PC-3 (cell line): ENCODE measurements around the gene TOR1B. TPM values are rescaled to one million over a fixed set of nuclear protein-coding genes. Genes with fewer than 3 reads are reported as not detected.

Experiments used
- ATAC-seq: fragments of 200-7000 bp; cut with Tn5 transposase; 2 replicates; pipeline ENCODE4 v1.9.1; 2020; ENCODE audit warnings: mild to moderate bottlenecking, moderate library complexity
- BruUV-seq: library from RNA; stranded (reverse); fragments of 400-500 nt; replicated peaks from 2 replicates; lab custom pipeline; 2021; lab: Mats Ljungman, UMichigan
- CTCF ChIA-PET: fragments of 300-600 bp; sonication (Branson Sonifier 250); formaldehyde crosslinking; loops from one replicate; lab custom pipeline; 2022; ENCODE audit warnings: antibody characterized with exemption; lab: Charles Lee
- POLR2A ChIA-PET: fragments of 300-600 bp; sonication (Branson Sonifier 250); formaldehyde crosslinking; loops from one replicate; lab custom pipeline; 2022; ENCODE audit warnings: antibody characterized with exemption; ENCODE audit not compliant: unreplicated experiment; lab: Charles Lee
- DNase-seq: peaks from one replicate; pipeline ENCODE4 v3.0.0-alpha.2; 2015
- H2AFZ ChIP-seq: fragments of 300-600 bp; sonication (generic); 2 replicates; pipeline ENCODE4 v1.6.0; 2016; ENCODE audit warnings: antibody characterized with exemption, low read length
- H3F3A ChIP-seq: fragments of 300-600 bp; sonication (generic); one replicate; pipeline ENCODE4 v1.6.0; 2017; ENCODE audit warnings: antibody characterized with exemption, low read length, control low read depth, mild to moderate bottlenecking; ENCODE audit not compliant: unreplicated experiment
- H3K27ac ChIP-seq: fragments of 300-600 bp; sonication (generic); 2 replicates; pipeline ENCODE4 v1.5.1; 2016; ENCODE audit warnings: mild to moderate bottlenecking, low read length
- H3K27me3 ChIP-seq: fragments of 300-600 bp; sonication (generic); 2 replicates; pipeline ENCODE4 v1.6.1; 2016; ENCODE audit warnings: low read length, mixed read lengths
- H3K36me3 ChIP-seq: fragments of 300-600 bp; sonication (generic); 2 replicates; pipeline ENCODE4 v1.6.1; 2016; ENCODE audit warnings: low read depth, mixed run types, low read length, mixed read lengths
- H3K4me1 ChIP-seq: fragments of 300-600 bp; sonication (generic); 2 replicates; pipeline ENCODE4 v1.5.1; 2016; ENCODE audit warnings: low read length; ENCODE audit not compliant: insufficient read depth
- H3K4me2 ChIP-seq: fragments of 300-600 bp; sonication (generic); 2 replicates; pipeline ENCODE4 v1.6.0; 2016; ENCODE audit warnings: low read length
- H3K4me3 ChIP-seq: fragments of 300-600 bp; sonication (generic); 2 replicates; pipeline ENCODE4 v1.5.1; 2016; ENCODE audit warnings: mild to moderate bottlenecking, low read length, mixed read lengths
- H3K79me2 ChIP-seq: fragments of 300-600 bp; sonication (generic); 2 replicates; pipeline ENCODE4 v1.6.1; 2017; ENCODE audit warnings: low read length, mixed read lengths
- H3K9ac ChIP-seq: fragments of 300-600 bp; sonication (generic); 2 replicates; pipeline ENCODE4 v1.6.0; 2016; ENCODE audit warnings: mild to moderate bottlenecking, low read length
- H3K9me2 ChIP-seq: fragments of 300-600 bp; sonication (generic); replicated peaks from 2 replicates; pipeline ENCODE4 v1.6.1; 2016; ENCODE audit warnings: mixed run types, low read length, mixed read lengths
- H3K9me3 ChIP-seq: fragments of 300-600 bp; sonication (generic); 2 replicates; pipeline ENCODE4 v1.6.1; 2016; ENCODE audit warnings: low read length, mixed read lengths
- H4K20me1 ChIP-seq: fragments of 300-600 bp; sonication (generic); 2 replicates; pipeline ENCODE4 v1.6.1; 2016; ENCODE audit warnings: low read length, mixed read lengths
- CTCF ChIP-seq: fragments of 300-600 bp; sonication (generic); conservative IDR thresholded peaks from 2 replicates; pipeline ENCODE4 v1.5.1; 2017; ENCODE audit warnings: antibody characterized with exemption, low read depth, mild to moderate bottlenecking, low read length
- EZH2 ChIP-seq: fragments of 300-600 bp; sonication (generic); IDR thresholded peaks from one replicate; pipeline ENCODE4 v1.6.1; 2017; ENCODE audit warnings: antibody characterized with exemption, mild to moderate bottlenecking, low read length; ENCODE audit not compliant: unreplicated experiment
- EZH2phosphoT487 ChIP-seq: fragments of 300-600 bp; sonication (generic); IDR thresholded peaks from 2 replicates; pipeline ENCODE4 v1.6.1; 2018; ENCODE audit warnings: mild to moderate bottlenecking, antibody characterized with exemption, low read length, borderline replicate concordance
- intact Hi-C: fragments of 100-400 bp; cut with micrococcal nuclease; formaldehyde crosslinking; loops from 2 replicates; pipeline ENCODE4 v1.9.0; 2023
- total RNA-seq: library from RNA; depleted of rRNA; stranded (reverse); fragments of >200 nt; gene quantifications from 2 replicates; pipeline ENCODE4 v1.2.3, GENCODE V29; 2014

Gene TOR1B
- total RNA-seq, 1 experiment from 2014 or later = 12.8 TPM

GRCh38 chr9:129756191-129756590 is 46.8 kb upstream of the TOR1B start:
- DNase-seq = no peak
- Histone ChIP-seq H3K4me1 (peaks cover 14% of the 10 kb centered on the region), H3F3A (no peaks in the 10 kb centered on the region), H3K36me3 (no peaks in the 10 kb centered on the region), H4K20me1 (no peaks in the 10 kb centered on the region), H3K79me2 (peaks cover 4% of the 10 kb centered on the region; the same call in 1 of the 2 replicates), H3K9me2 (no peaks in the 10 kb centered on the region), H3K4me3 (no peak overlapping the region), H3K27me3 (no peaks in the 10 kb centered on the region), H3K9me3 (no peaks in the 10 kb centered on the region), H2AFZ (no peak overlapping the region), H3K9ac (no peak overlapping the region), H3K4me2 (no peak overlapping the region), H3K27ac (no peak overlapping the region)
- TF ChIP-seq EZH2phosphoT487 (no peak), EZH2 (no peak), CTCF (no peak)
- ChIA-PET CTCF (no interaction called here), POLR2A (no interaction called here)
- no peak for ATAC-seq
- intact Hi-C loops = no loop called here
- BruUV-seq = no TSS peak

- no peaks in the 10 kb centered on the region for H3F3A ChIP-seq
- no peaks in the 10 kb centered on the region for H3K79me2 ChIP-seq
- ATAC-seq (no peak), DNase-seq (no peak)
- TF ChIP-seq CTCF = no peak
- TF ChIP-seq EZH2phosphoT487 = no peak
- TF ChIP-seq EZH2 = no peak
- H3K9ac ChIP-seq = no peak overlapping the region
- no peaks in the 10 kb centered on the region for H3K9me2 ChIP-seq
- POLR2A ChIA-PET = no interaction called here
- no peaks in the 10 kb centered on the region for H3K9me3 ChIP-seq
- CTCF ChIA-PET = no interaction called here
- no peak overlapping the region for H3K4me2 ChIP-seq
- H4K20me1 ChIP-seq = no peaks in the 10 kb centered on the region
- no peak overlapping the region for H2AFZ ChIP-seq
- H3K36me3 ChIP-seq = no peaks in the 10 kb centered on the region
- no peak overlapping the region for H3K27ac ChIP-seq
- no peak overlapping the region for H3K4me3 ChIP-seq
- intact Hi-C loops = no loop called here
- no TSS peak for BruUV-seq
- no peaks in the 10 kb centered on the region for H3K27me3 ChIP-seq
- peaks cover 15% of the 10 kb centered on the region for H3K4me1 ChIP-seq
Observed at GRCh38 chr9:129757045-129757444, 45.9 kb upstream of the TOR1B start.

GRCh38 chr9:129759319-129759718 is 43.7 kb upstream of the TOR1B start:
- H3K9ac ChIP-seq = no peak overlapping the region
- no peaks in the 10 kb centered on the region for H4K20me1 ChIP-seq
- no peaks in the 10 kb centered on the region for H3K9me3 ChIP-seq
- no peaks in the 10 kb centered on the region for H3F3A ChIP-seq
- no peak overlapping the region for H3K4me3 ChIP-seq
- CTCF ChIA-PET = no interaction called here
- POLR2A ChIA-PET = interaction anchor here (0.6 kb wide), 1 partner anchor 332 kb away, joined by 23 read pairs; no protein-coding TSS in a partner anchor
- no peaks in the 10 kb centered on the region for H3K27me3 ChIP-seq
- no peak for ATAC-seq
- no TSS peak for BruUV-seq
- H3K27ac ChIP-seq = no peak overlapping the region
- no peak for DNase-seq
- H2AFZ ChIP-seq = no peak overlapping the region
- H3K9me2 ChIP-seq = no peaks in the 10 kb centered on the region
- intact Hi-C loops = no loop called here
- TF ChIP-seq EZH2phosphoT487 = no peak
- no peak for TF ChIP-seq EZH2
- TF ChIP-seq CTCF = no peak
- peaks cover 20% of the 10 kb centered on the region for H3K4me1 ChIP-seq
- H3K4me2 ChIP-seq = no peak overlapping the region
- H3K79me2 ChIP-seq = no peaks in the 10 kb centered on the region
- H3K36me3 ChIP-seq = no peaks in the 10 kb centered on the region
